Psoas muscle (tissue), 8 donors: ENCODE results near the gene CCL25. TPM values are rescaled to one million over a fixed set of nuclear protein-coding genes. Genes with fewer than 3 reads are reported as not detected.
"Not testable (repeated sequence)": the region's sequence is repeated elsewhere in the genome, so short reads cannot be mapped to it uniquely, and the experiment has no call there.

Experiments
- ATAC-seq, 4 donors: fragments of 200-7000 bp; cut with Tn5 transposase; one replicate each; pipeline ENCODE4 v1.9.1; 2020; ENCODE audit warnings: moderate library complexity in 3 of 4, mild to moderate bottlenecking in 2 of 4
- DNase-seq, 2 donors: peaks; one replicate each; pipeline ENCODE4 v3.0.0-alpha.2; 2020
- H3K27ac ChIP-seq: fragments of 200-600 bp; one replicate; pipeline ENCODE4 v1.8.0; 2022
- H3K27me3 ChIP-seq, 3 donors: fragments of 200-600 bp in 1 of 3; one replicate each; pipeline versions ENCODE4 v1.6.1 to v1.8.0; 2013 to 2022; ENCODE audit warnings: low read length in 2 of 3, mild to moderate bottlenecking in 2 of 3, moderate library complexity in 1 of 3; ENCODE audit not compliant: insufficient read depth in 3 of 3
- H3K36me3 ChIP-seq, 2 donors: fragments of 200-600 bp in 1 of 2; one replicate each; pipeline versions ENCODE4 v1.6.1 to v1.8.0; 2013 to 2022; ENCODE audit warnings: low read depth in 1 of 2, mild to moderate bottlenecking in 1 of 2, moderate library complexity in 1 of 2; ENCODE audit not compliant: insufficient read depth in 1 of 2
- H3K4me1 ChIP-seq: fragments of 200-600 bp; one replicate; pipeline ENCODE4 v1.8.0; 2022
- H3K4me3 ChIP-seq: fragments of 200-600 bp; one replicate; pipeline ENCODE4 v1.8.0; 2022; ENCODE audit warnings: mild to moderate bottlenecking
- H3K9me3 ChIP-seq: fragments of 200-600 bp; one replicate; pipeline ENCODE4 v1.8.0; 2022
- whole genome bisulfite sequencing, 3 donors: extraction: QIAGEN DNeasy Blood & Tissue Kit; methylation state at CpG; one replicate each; pipeline versions ENCODE4 v1.1.6 to v1.1.7; 2013; 5-methylcytosine and 5-hydroxymethylcytosine counted together
- intact Hi-C, 2 donors: fragments of 100-400 bp; cut with DNase I; formaldehyde crosslinking; loops; one replicate each; pipeline versions ENCODE4 v1.11.0 to v1.14.2; 2022
- polyA plus RNA-seq, 3 donors: library from polyadenylated mRNA; stranded (reverse); fragments of 200-250 nt; gene quantifications; one replicate each; pipeline ENCODE4 v1.2.3, GENCODE V29; 2013
- total RNA-seq, 4 donors: library from RNA; stranded (reverse); fragmentation: NEBNext Ultra II Directional in 2 of 4; extraction: Animal tissue kit (Norgen Biotek cat#: 25700) in 2 of 4; gene quantifications; one replicate each; pipeline versions ENCODE4 v1.2.1 to v1.2.4, GENCODE V29; 2021 to 2023
- TF ChIP-seq, protein P1 (sequence below): fragments of 200-600 bp; IDR thresholded peaks from one replicate; pipeline ENCODE4 v1.8.0; 2022; ENCODE audit warnings: antibody characterized with exemption
- donor health status: healthy with polysubstance abuse.
- donor health status: DM: no; HTN: no; CAD: no; lungs with moderate emphysema.
- donor health status: Bipolar disorder and iron deficiency.
- donor health status: healthy.
- donor health status: DM: yes; HTN: yes; CAD: no.
- donor health status: DM: no; HTN: no; CAD: no.
- donor health status: DM: no; HTN: no; CAD: no.
- donor health status: DM: yes; HTN: yes; CAD: no.

The CCL25 gene
- total and polyA plus RNA-seq, 7 donors: 0.22 TPM; not detected in 6

DNA sequence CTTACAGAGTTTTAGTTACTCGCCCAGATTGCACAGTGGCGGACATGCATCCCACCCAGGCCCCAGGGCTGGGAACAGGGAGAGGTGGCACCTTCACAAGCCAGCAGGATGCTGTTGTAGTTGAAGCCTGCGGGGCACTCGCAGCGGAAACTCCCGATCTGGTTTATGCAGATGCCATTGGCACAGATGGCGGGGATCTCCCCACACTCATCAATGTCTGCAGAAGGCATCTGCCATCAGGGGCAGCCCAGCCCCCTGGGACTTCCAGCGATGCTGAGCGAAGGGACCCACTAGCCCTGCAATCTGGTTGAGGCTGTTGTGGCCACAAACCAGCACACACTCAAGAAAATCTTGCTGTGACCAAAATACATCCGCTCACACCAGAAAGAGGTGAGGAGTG lies 44.6 kb downstream of the CCL25 start:
- 93 to 94% (median 93%) methylated on average over 10 of the region's 10 CpGs for WGBS, 3 donors
- Histone ChIP-seq H3K4me3 (no peak overlapping the region), H3K4me1 (no peaks in the 10 kb centered on the region), H3K27ac (no peak overlapping the region), H3K36me3 (no peaks in the 10 kb centered on the region), H3K27me3 (peaks cover 0 to 2% (median 0%) of the 10 kb centered on the region in 3 donors), H3K9me3 (peaks cover 23% of the 10 kb centered on the region)
- ATAC-seq (no peak), DNase-seq (no peak)
- TF ChIP-seq, protein P1, sequence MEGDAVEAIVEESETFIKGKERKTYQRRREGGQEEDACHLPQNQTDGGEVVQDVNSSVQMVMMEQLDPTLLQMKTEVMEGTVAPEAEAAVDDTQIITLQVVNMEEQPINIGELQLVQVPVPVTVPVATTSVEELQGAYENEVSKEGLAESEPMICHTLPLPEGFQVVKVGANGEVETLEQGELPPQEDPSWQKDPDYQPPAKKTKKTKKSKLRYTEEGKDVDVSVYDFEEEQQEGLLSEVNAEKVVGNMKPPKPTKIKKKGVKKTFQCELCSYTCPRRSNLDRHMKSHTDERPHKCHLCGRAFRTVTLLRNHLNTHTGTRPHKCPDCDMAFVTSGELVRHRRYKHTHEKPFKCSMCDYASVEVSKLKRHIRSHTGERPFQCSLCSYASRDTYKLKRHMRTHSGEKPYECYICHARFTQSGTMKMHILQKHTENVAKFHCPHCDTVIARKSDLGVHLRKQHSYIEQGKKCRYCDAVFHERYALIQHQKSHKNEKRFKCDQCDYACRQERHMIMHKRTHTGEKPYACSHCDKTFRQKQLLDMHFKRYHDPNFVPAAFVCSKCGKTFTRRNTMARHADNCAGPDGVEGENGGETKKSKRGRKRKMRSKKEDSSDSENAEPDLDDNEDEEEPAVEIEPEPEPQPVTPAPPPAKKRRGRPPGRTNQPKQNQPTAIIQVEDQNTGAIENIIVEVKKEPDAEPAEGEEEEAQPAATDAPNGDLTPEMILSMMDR: no peak
- intact Hi-C loops: loop anchor here in 1 of 2 donors (5.0 kb wide), 1 partner anchor 435 kb away; no protein-coding TSS in a partner anchor

DNA sequence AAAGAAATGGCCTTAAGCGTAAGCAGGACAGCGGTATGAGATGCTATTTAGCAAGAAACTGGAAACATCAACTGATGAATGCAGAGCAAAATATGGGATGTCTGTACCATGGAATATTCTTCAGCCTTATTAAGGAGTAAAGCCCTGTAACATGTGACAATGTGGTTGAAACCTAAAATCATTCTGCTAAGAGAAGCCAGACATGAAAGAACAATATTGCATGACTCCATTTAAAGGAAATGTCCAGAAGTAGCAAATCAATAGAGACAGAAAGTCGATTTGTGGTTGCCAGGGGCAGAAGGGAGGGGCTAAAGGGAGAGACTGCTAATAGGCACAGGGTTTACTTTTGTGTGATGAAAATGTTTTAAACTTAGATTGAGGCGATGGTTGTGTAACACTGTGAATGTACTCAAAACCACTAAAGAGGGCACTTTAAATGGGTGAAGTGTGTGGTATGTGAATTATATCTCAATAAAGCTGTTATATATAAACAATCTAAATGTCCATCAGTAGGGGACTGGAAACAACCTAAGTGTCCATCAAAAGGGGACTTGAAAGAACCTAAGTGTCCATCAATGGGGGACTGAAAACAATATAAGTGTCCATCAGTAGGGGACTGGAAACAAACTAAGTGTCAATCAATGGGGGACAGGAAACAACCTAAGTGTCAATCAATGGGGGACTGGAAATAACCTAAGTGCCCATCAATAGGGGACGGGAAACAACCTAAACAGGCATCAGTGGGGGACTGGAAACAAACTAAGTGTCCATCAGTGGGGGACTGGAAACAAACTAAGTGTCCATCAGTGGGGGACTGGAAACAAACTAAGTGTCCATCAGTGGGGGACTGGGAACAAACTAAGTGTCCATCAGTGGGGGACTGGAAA lies 45.4 kb downstream of the CCL25 start:
- WGBS, 3 donors: 79 to 90% (median 89%) methylated on average over 5 of the region's 5 CpGs

DNA sequence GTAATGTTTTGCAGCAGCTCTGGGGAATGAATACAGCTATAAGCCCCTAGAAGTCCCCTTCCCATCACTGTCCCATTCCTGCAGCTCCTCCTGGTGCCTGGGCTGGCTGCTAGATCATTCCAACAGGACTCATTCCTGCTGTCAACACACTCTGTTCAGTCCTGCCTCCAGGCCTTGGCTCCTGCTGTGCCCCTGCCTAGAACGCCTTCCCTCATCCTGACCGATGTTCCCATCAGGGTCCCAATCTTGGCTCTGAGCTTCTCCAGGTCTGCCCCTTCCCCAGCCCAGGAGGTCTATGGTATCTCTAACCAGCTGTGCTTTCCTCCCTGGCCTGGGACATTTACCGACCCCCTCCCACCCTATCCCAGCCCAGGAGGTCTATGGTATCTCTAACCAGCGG lies 48.8 kb downstream of the CCL25 start:
- TF ChIP-seq, protein P1: no peak
- no peaks in the 10 kb centered on the region for H3K27me3 ChIP-seq
- 88 to 96% (median 93%) methylated on average over 4 of the region's 4 CpGs for WGBS, 3 donors
- H3K27ac ChIP-seq: no peak overlapping the region
- DNase-seq (no peak), ATAC-seq (no peak)
- intact Hi-C loops: no loop called here
- no peaks in the 10 kb centered on the region for H3K4me1 ChIP-seq
- no peaks in the 10 kb centered on the region for H3K9me3 ChIP-seq
- H3K4me3 ChIP-seq: no peak overlapping the region
- H3K36me3 ChIP-seq: no peaks in the 10 kb centered on the region

More for the DNA sequence above, 45.4 kb downstream of the CCL25 start:
- DNase-seq (no peak), ATAC-seq (no peak)
- intact Hi-C loops: loop anchor here in 1 of 2 donors (5.0 kb wide), 1 partner anchor 436 kb away; no protein-coding TSS in a partner anchor
- peaks cover 0 to 2% (median 0%) of the 10 kb centered on the region in 3 donors for H3K27me3 ChIP-seq
- H3K36me3 ChIP-seq: no peaks in the 10 kb centered on the region
- no peak overlapping the region for H3K4me3 ChIP-seq
- peaks cover 23% of the 10 kb centered on the region for H3K9me3 ChIP-seq
- TF ChIP-seq, protein P1: no peak
- H3K27ac ChIP-seq: no peak overlapping the region
- H3K4me1 ChIP-seq: no peaks in the 10 kb centered on the region

DNA sequence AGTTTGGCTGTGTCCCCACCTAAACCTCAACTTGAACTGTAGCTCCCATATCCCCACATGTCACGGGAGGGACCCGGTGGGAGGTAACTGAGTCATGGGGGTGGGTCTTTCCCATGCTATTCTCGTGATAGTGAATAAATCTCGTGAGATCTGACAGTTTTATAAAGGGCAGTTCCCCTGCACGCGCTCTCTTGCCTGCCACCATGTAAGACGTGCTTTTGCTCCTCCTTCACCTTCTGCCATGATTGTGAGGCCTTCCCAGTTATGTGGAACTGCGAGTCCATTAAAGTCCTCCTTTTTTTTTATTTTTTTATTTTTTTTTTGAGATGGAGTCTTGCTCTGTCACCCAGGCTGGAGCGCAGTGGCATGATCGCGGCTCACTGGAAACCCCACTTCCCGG lies 49.4 kb downstream of the CCL25 start:
- WGBS, 3 donors: 84 to 87% (median 85%) methylated on average over 12 of the region's 12 CpGs
- H3K4me1 ChIP-seq, H3K4me3 ChIP-seq, ATAC-seq, intact Hi-C loops, H3K27ac ChIP-seq, H3K27me3 ChIP-seq, DNase-seq, H3K36me3 ChIP-seq, H3K9me3 ChIP-seq: not testable (repeated sequence)

DNA sequence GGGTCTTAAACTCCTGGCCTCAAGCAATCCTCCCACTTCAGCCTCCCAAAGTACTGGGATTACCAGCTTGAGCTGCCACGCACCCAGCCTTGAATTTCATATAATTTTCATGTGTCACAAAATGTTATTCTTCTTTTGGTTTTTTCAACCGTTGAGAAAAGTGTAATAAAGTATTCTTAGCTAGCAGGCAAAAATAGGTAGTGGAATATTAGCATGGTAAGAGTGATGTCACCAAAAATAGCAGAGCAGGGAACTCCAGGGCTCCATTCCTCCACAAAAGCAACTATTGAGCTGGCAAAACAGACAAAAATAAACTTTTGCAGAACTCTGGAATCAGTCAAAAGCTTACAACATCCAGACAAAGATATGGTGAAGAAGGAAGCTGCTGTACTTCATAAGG lies 52.9 kb downstream of the CCL25 start:
- DNase-seq: no peak
- intact Hi-C loops: no loop called here
- Histone ChIP-seq H3K27me3 (no peaks in the 10 kb centered on the region), H3K36me3 (no peaks in the 10 kb centered on the region), H3K27ac (no peak overlapping the region), H3K4me1 (no peaks in the 10 kb centered on the region), H3K4me3 (no peak overlapping the region), H3K9me3 (no peaks in the 10 kb centered on the region)
- WGBS, 3 donors: 86 to 90% (median 86%) methylated on average over 2 of the region's 2 CpGs
- TF ChIP-seq, protein P1: no peak
- ATAC-seq: no peak
